ENCODE results near the gene NFIC.
"Not testable (repeated sequence)": the region's sequence is repeated elsewhere in the genome, so short reads cannot be mapped to it uniquely, and the experiment has no call there.

NFIC gene

GRCh38 chr19:3389446-3389778 is 23.0 kb downstream of the NFIC start:
- DNase-seq (ENCODE audit: low read depth), result no peak

GRCh38 chr19:3389876-3390371 is 23.5 kb downstream of the NFIC start:
- no peak overlapping the region for H3K4me3 ChIP-seq (ENCODE audit: low read depth, low read length)
- no peak for DNase-seq (ENCODE audit: low read depth)

More at GRCh38 chr19:3389446-3389778, 23.0 kb downstream of the NFIC start:
- H3K4me3 ChIP-seq (ENCODE audit: low read depth, low read length), result no peak overlapping the region

- not testable (repeated sequence) for DNase-seq (ENCODE audit: low read depth); H3K4me3 ChIP-seq (ENCODE audit: low read depth, low read length)
These were observed 25.5 kb downstream of the NFIC start for GRCh38 chr19:3391911-3392310.

GRCh38 chr19:3392480-3392879 is 26.1 kb downstream of the NFIC start:
- DNase-seq (ENCODE audit: low read depth), result no peak
- H3K4me3 ChIP-seq (ENCODE audit: low read depth, low read length), result no peak overlapping the region

- DNase-seq (ENCODE audit: low read depth), result no peak
These were observed 30.5 kb downstream of the NFIC start for GRCh38 chr19:3396881-3397265.

GRCh38 chr19:3397266-3398022 is 31.1 kb downstream of the NFIC start:
- no peak overlapping the region for H3K4me3 ChIP-seq (ENCODE audit: low read depth, low read length)

More at GRCh38 chr19:3396881-3397265, 30.5 kb downstream of the NFIC start:
- H3K4me3 ChIP-seq (ENCODE audit: low read depth, low read length), result no peak overlapping the region

GRCh38 chr19:3398114-3398899 is 31.9 kb downstream of the NFIC start:
- H3K4me3 ChIP-seq (ENCODE audit: low read depth, low read length), result no peak overlapping the region
- no peak for DNase-seq (ENCODE audit: low read depth)

More at GRCh38 chr19:3397266-3398022, 31.1 kb downstream of the NFIC start:
- DNase-seq (ENCODE audit: low read depth), result no peak

- no peak for DNase-seq (ENCODE audit: low read depth)
- H3K4me3 ChIP-seq (ENCODE audit: low read depth, low read length), result no peak overlapping the region
These were observed 32.5 kb downstream of the NFIC start for GRCh38 chr19:3398900-3399278.

GRCh38 chr19:3399311-3399710 is 32.9 kb downstream of the NFIC start:
- not testable (repeated sequence) for H3K4me3 ChIP-seq (ENCODE audit: low read depth, low read length); DNase-seq (ENCODE audit: low read depth)

GRCh38 chr19:3401004-3401768 is 34.8 kb downstream of the NFIC start:
- no peak overlapping the region for H3K4me3 ChIP-seq (ENCODE audit: low read depth, low read length)
- DNase-seq (ENCODE audit: low read depth), result no peak

- no peak for DNase-seq (ENCODE audit: low read depth)
- no peak overlapping the region for H3K4me3 ChIP-seq (ENCODE audit: low read depth, low read length)
These were observed 36.5 kb downstream of the NFIC start for GRCh38 chr19:3402631-3403443.

GRCh38 chr19:3403489-3404323 is 37.3 kb downstream of the NFIC start:
- peak; percentile 83 for DNase-seq (ENCODE audit: low read depth)
- no peak overlapping the region for H3K4me3 ChIP-seq (ENCODE audit: low read depth, low read length)

GRCh38 chr19:3404324-3405260 is 38.2 kb downstream of the NFIC start:
- DNase-seq (ENCODE audit: low read depth), result peak; percentile 66
- H3K4me3 ChIP-seq (ENCODE audit: low read depth, low read length), result peak overlapping the region; percentile 17

GRCh38 chr19:3405261-3405653 is 38.9 kb downstream of the NFIC start:
- no peak for DNase-seq (ENCODE audit: low read depth)
- no peak overlapping the region for H3K4me3 ChIP-seq (ENCODE audit: low read depth, low read length)

- no peak overlapping the region for H3K4me3 ChIP-seq (ENCODE audit: low read depth, low read length)
- DNase-seq (ENCODE audit: low read depth), result no peak
These were observed 40.3 kb downstream of the NFIC start for GRCh38 chr19:3406571-3407111.

GRCh38 chr19:3407556-3408516 is 41.5 kb downstream of the NFIC start:
- no peak overlapping the region for H3K4me3 ChIP-seq (ENCODE audit: low read depth, low read length)
- no peak for DNase-seq (ENCODE audit: low read depth)

Data from skeletal muscle cell (primary cell).